ENCODE data around the gene FLYWCH1. TPM values are rescaled to one million over a fixed set of nuclear protein-coding genes. Genes with fewer than 3 reads are reported as not detected.

Gene FLYWCH1
- total RNA-seq, 2 experiments from 2014 or later: 33.4 to 34.9 TPM

DNA sequence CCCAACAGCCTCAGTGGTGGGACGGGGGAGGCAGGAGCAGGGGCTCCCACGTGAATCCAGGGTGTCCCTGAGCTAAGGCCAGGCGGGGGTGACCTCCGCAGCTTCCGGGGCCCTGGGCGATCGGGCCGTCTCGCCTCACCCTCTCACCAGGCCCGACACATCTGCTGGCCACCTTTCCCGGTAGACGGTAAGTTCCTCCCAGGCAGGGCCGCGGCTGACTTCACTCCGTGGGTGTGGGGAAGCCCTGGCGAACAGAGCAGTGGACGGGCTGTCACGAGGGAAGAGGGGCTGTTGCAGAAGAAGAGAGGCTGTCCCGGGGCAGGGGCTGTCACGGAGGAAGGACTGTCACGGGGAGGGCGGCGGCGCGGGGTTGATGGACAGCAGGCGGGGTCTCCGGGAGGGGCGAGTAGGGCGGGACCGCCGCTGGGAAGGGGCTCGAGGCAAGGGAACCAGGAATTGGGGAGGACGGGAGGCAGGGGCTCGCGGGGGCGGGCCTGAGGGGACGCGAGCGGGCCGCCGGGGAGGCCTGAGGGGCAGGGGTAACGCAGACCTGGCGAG, 68.0 kb downstream of the FLYWCH1 start:
- TF ChIP-seq, protein P1, sequence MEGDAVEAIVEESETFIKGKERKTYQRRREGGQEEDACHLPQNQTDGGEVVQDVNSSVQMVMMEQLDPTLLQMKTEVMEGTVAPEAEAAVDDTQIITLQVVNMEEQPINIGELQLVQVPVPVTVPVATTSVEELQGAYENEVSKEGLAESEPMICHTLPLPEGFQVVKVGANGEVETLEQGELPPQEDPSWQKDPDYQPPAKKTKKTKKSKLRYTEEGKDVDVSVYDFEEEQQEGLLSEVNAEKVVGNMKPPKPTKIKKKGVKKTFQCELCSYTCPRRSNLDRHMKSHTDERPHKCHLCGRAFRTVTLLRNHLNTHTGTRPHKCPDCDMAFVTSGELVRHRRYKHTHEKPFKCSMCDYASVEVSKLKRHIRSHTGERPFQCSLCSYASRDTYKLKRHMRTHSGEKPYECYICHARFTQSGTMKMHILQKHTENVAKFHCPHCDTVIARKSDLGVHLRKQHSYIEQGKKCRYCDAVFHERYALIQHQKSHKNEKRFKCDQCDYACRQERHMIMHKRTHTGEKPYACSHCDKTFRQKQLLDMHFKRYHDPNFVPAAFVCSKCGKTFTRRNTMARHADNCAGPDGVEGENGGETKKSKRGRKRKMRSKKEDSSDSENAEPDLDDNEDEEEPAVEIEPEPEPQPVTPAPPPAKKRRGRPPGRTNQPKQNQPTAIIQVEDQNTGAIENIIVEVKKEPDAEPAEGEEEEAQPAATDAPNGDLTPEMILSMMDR (IDR thresholded peaks at IDR 0.05): no peak
- ChIA-PET POLR2A (interaction anchor here (0.9 to 3.6 kb wide), 5 partner anchors 8 to 42 kb away, joined by 3 to 20 read pairs (median 4); partner anchors contain the start of gene PAQR4), CTCF (interaction anchor here (1.5 to 2.6 kb wide), 4 partner anchors 9 to 70 kb away, joined by 4 to 10 read pairs (median 6); no protein-coding TSS in a partner anchor)
- Mint-ChIP-seq H3K4me3 (peak overlapping the region; percentile 87), H3K4me1 (ENCODE audit: low read depth) (peaks cover 13% of the 10 kb centered on the region), H3K9me3 (no peaks in the 10 kb centered on the region), H3K27me3 (no peaks in the 10 kb centered on the region), H3K27ac (peak overlapping the region; percentile 75), H3K36me3 (ENCODE audit: low read depth) (peaks cover 33% of the 10 kb centered on the region)
- ATAC-seq: no peak
- intact Hi-C loops (cut with micrococcal nuclease): no loop called here
- peak; percentile 39 for DNase-seq

- TF ChIP-seq, protein P1 (IDR thresholded peaks at IDR 0.05): no peak
- peak; percentile 94 for DNase-seq
- H3K9me3 Mint-ChIP-seq: no peaks in the 10 kb centered on the region
- no peaks in the 10 kb centered on the region for H3K27me3 Mint-ChIP-seq
- peak within 1 kb of the TSS; percentile 87 for H3K4me3 Mint-ChIP-seq
- ChIA-PET POLR2A (interaction anchor here (0.6 to 3.6 kb wide), 7 partner anchors 9 to 448 kb away, joined by 3 to 20 read pairs (median 4); partner anchors contain the start of gene PAQR4), CTCF (interaction anchor here (0.9 to 2.6 kb wide), 8 partner anchors 8 to 100 kb away, joined by 3 to 10 read pairs (median 4); no protein-coding TSS in a partner anchor)
- H3K36me3 Mint-ChIP-seq (ENCODE audit: low read depth): peaks cover 31% of the 10 kb centered on the region
- H3K4me1 Mint-ChIP-seq (ENCODE audit: low read depth): peaks cover 13% of the 10 kb centered on the region
- intact Hi-C loops (cut with micrococcal nuclease): no loop called here
- H3K27ac Mint-ChIP-seq: peak within 1 kb of the TSS; percentile 86
- ATAC-seq: peak; percentile 94
Measured at GRCh38 chr16:2980227-2981176, 68.8 kb downstream of the FLYWCH1 start, which contains the start of gene PKMYT1. PKMYT1 (minus strand) TSS chr16:2980446; CDS start chr16:2979657, 789 bp downstream.

- DNase-seq: no peak
- H3K4me3 Mint-ChIP-seq: peak overlapping the region; percentile 87
- no peaks in the 10 kb centered on the region for H3K9me3 Mint-ChIP-seq
- peaks cover 23% of the 10 kb centered on the region for H3K36me3 Mint-ChIP-seq (ENCODE audit: low read depth)
- H3K27ac Mint-ChIP-seq: peak overlapping the region; percentile 86
- POLR2A ChIA-PET: interaction anchor here (0.6 to 3.6 kb wide), 7 partner anchors 10 to 449 kb away, joined by 4 to 20 read pairs (median 4); partner anchors contain the start of gene PAQR4
- CTCF ChIA-PET: interaction anchor here (0.7 to 2.6 kb wide), 9 partner anchors 9 to 101 kb away, joined by 3 to 10 read pairs (median 4); no protein-coding TSS in a partner anchor
- no peak for ATAC-seq
- peaks cover 13% of the 10 kb centered on the region for H3K4me1 Mint-ChIP-seq (ENCODE audit: low read depth)
- intact Hi-C loops (cut with micrococcal nuclease): no loop called here
- no peaks in the 10 kb centered on the region for H3K27me3 Mint-ChIP-seq
- TF ChIP-seq, protein P1 (IDR thresholded peaks at IDR 0.05): no peak
Measured at GRCh38 chr16:2981177-2981898, 69.6 kb downstream of the FLYWCH1 start.

DNA sequence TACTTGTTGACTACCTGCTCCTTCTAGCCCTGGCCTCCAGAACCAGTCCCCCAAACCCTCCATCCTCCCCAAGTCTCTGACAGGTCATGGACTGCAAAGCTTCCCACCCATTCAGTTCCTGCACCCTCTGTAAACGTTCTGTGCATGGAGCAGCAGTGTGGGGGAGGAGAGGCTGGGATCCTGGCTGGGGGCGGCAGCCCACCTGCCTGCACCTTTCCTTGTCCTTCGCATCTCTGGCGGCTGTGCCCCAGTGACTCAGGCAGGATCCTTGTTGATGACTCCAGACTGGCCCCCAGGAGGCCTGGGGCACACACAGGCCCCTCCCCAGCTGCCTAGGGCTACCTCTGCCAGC, 70.1 kb downstream of the FLYWCH1 start:
- H3K27me3 Mint-ChIP-seq: no peaks in the 10 kb centered on the region
- POLR2A ChIA-PET: interaction anchor here (0.7 to 2.9 kb wide), 3 partner anchors 10 to 14 kb away, joined by 4 to 16 read pairs (median 6); partner anchors contain the start of gene PAQR4
- ATAC-seq (no peak), DNase-seq (no peak)
- TF ChIP-seq, protein P1 (IDR thresholded peaks at IDR 0.05): no peak
- H3K27ac Mint-ChIP-seq: no peak overlapping the region
- no peaks in the 10 kb centered on the region for H3K9me3 Mint-ChIP-seq
- peak overlapping the region; percentile 87 for H3K4me3 Mint-ChIP-seq
- intact Hi-C loops (cut with micrococcal nuclease): no loop called here
- peaks cover 19% of the 10 kb centered on the region for H3K36me3 Mint-ChIP-seq (ENCODE audit: low read depth)
- CTCF ChIA-PET: interaction anchor here (0.7 to 2.5 kb wide), 6 partner anchors 10 to 50 kb away, joined by 3 to 14 read pairs (median 6); partner anchors contain the start of genes KREMEN2 and PAQR4
- H3K4me1 Mint-ChIP-seq (ENCODE audit: low read depth): peaks cover 13% of the 10 kb centered on the region

Data from activated CD8-positive, alpha-beta T cell treated with anti-CD3 and anti-CD28 coated beads for 36 hours (primary cell).